Endodermal cell (in vitro differentiated cells): Measurements from ENCODE around the gene OTOGL. TPM values are rescaled to one million over a fixed set of nuclear protein-coding genes. Genes with fewer than 3 reads are reported as not detected.

ENCODE experiments used
- DNase-seq: peaks from one replicate; pipeline ENCODE4 v3.0.0-alpha.2; 2017
- H3K27ac ChIP-seq: 2 replicates; pipeline ENCODE4 v1.5.1; 2013; ENCODE audit warnings: mild to moderate bottlenecking, low read depth, low read length, moderate library complexity
- H3K27me3 ChIP-seq: 2 replicates; pipeline ENCODE4 v1.6.1; 2013; ENCODE audit warnings: mild to moderate bottlenecking, low read length, moderate library complexity; ENCODE audit not compliant: insufficient read depth, control insufficient read depth, poor library complexity, severe bottlenecking
- H3K36me3 ChIP-seq: 2 replicates; pipeline ENCODE4 v1.7.0; 2013; ENCODE audit warnings: mild to moderate bottlenecking, low read length, moderate library complexity; ENCODE audit not compliant: control insufficient read depth, insufficient read depth
- H3K4me1 ChIP-seq: one replicate; pipeline ENCODE4 v1.7.0; 2013; ENCODE audit warnings: low read length; ENCODE audit not compliant: control insufficient read depth, insufficient read depth
- H3K4me3 ChIP-seq: 2 replicates; pipeline ENCODE4 v1.5.1; 2013; ENCODE audit warnings: mild to moderate bottlenecking, low read length, moderate library complexity
- H3K9ac ChIP-seq: 2 replicates; pipeline ENCODE4 v1.6.1; 2013; ENCODE audit warnings: mild to moderate bottlenecking, low read length, moderate library complexity; ENCODE audit not compliant: poor library complexity, severe bottlenecking; ENCODE audit errors: extremely low read depth
- H3K9me3 ChIP-seq: 2 replicates; pipeline ENCODE4 v1.6.1; 2013; ENCODE audit warnings: mild to moderate bottlenecking, low read length, moderate library complexity; ENCODE audit not compliant: control insufficient read depth
- H3K27ac Mint-ChIP-seq: 2 replicates; pipeline ENCODE4 v1.8.0; 2020; ENCODE audit warnings: mixed read lengths
- H3K27me3 Mint-ChIP-seq: 2 replicates; pipeline ENCODE4 v1.8.0; 2021; ENCODE audit warnings: mild to moderate bottlenecking, mixed read lengths; ENCODE audit not compliant: insufficient read depth
- H3K36me3 Mint-ChIP-seq: 2 replicates; pipeline ENCODE4 v1.8.0; 2020; ENCODE audit warnings: low read depth, mixed read lengths
- H3K4me1 Mint-ChIP-seq: 2 replicates; pipeline ENCODE4 v1.8.0; 2020; ENCODE audit warnings: mixed read lengths
- H3K4me3 Mint-ChIP-seq: 2 replicates; pipeline ENCODE4 v1.8.0; 2020; ENCODE audit warnings: mild to moderate bottlenecking, moderate library complexity, mixed read lengths
- H3K9me3 Mint-ChIP-seq: 2 replicates; pipeline ENCODE4 v1.8.0; 2020; ENCODE audit warnings: mild to moderate bottlenecking, mixed read lengths
- WGBS, 2 experiments: methylation state at CpG; one replicate each; pipeline versions ENCODE4 v1.1.5 to v1.1.7; 2013; ENCODE audit warnings: missing lambda C conversion rate in 2 of 2, mixed read lengths in 1 of 2; ENCODE audit not compliant: insufficient coverage in 1 of 2, insufficient read length in 1 of 2; 5-methylcytosine and 5-hydroxymethylcytosine counted together
- total RNA-seq, 2 donors: library from RNA; stranded (reverse); fragmentation: NEBNext Ultra II Directional in 1 of 2; extraction: Animal tissue kit (Norgen Biotek cat#: 25700) in 1 of 2; gene quantifications; 2 replicates in 1 of 2; 3 replicates in 1 of 2; pipeline ENCODE4 v1.2.1, GENCODE V29; 2021
- TF ChIP-seq, protein P1 (sequence below): fragments of 200-600 bp; sonication (generic); conservative IDR thresholded peaks from 2 replicates; pipeline ENCODE4 v1.5.0; 2021; ENCODE audit warnings: antibody characterized with exemption, mild to moderate bottlenecking

Gene OTOGL
- total RNA-seq, 2 donors from 2014 or later = 2.4 to 11.4 TPM

DNA sequence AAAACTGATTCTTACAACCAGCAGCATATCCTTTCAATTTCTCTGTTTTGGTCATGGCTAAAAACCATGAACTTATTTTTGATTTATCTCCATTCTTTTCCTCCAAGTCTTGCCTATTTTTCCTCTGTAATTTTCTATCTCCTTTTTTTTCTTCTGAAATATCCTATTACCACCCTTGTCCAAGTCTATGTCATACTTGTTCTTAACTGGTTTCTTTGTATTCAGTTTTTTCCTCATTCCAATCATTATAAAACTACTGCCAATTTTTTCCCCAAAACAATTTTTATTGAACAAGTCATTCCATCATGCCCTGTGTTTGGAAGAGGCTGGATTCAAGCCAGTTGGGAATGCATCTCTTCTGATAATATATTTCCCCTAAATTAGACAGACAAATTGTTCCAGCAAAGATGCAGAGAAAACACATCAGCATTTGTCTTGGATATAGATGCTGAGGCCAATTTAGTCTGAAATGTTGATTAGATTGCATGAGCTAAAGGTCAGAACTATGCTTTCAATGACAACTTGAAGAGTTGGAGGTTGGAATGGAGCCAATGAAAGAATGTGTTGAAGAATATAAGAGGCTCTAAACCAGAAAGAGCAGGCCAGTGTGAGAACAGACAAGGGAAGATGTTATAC, 30.7 kb downstream of the OTOGL start:
- H3K4me3 ChIP-seq = no peak overlapping the region
- H3K27ac ChIP-seq = no peak overlapping the region
- TF ChIP-seq, protein P1, sequence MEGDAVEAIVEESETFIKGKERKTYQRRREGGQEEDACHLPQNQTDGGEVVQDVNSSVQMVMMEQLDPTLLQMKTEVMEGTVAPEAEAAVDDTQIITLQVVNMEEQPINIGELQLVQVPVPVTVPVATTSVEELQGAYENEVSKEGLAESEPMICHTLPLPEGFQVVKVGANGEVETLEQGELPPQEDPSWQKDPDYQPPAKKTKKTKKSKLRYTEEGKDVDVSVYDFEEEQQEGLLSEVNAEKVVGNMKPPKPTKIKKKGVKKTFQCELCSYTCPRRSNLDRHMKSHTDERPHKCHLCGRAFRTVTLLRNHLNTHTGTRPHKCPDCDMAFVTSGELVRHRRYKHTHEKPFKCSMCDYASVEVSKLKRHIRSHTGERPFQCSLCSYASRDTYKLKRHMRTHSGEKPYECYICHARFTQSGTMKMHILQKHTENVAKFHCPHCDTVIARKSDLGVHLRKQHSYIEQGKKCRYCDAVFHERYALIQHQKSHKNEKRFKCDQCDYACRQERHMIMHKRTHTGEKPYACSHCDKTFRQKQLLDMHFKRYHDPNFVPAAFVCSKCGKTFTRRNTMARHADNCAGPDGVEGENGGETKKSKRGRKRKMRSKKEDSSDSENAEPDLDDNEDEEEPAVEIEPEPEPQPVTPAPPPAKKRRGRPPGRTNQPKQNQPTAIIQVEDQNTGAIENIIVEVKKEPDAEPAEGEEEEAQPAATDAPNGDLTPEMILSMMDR = no peak
- H3K9ac ChIP-seq = no peak overlapping the region
- Mint-ChIP-seq H3K27ac (no peak overlapping the region), H3K27me3 (no peaks in the 10 kb centered on the region), H3K4me3 (no peak overlapping the region), H3K9me3 (peaks cover 23% of the 10 kb centered on the region), H3K36me3 (peaks cover 2% of the 10 kb centered on the region), H3K4me1 (no peaks in the 10 kb centered on the region)
- no peaks in the 10 kb centered on the region for H3K36me3 ChIP-seq
- no peak for DNase-seq
- H3K27me3 ChIP-seq = no peaks in the 10 kb centered on the region
- H3K9me3 ChIP-seq = peaks cover 4% of the 10 kb centered on the region
- no peaks in the 10 kb centered on the region for H3K4me1 ChIP-seq

DNA sequence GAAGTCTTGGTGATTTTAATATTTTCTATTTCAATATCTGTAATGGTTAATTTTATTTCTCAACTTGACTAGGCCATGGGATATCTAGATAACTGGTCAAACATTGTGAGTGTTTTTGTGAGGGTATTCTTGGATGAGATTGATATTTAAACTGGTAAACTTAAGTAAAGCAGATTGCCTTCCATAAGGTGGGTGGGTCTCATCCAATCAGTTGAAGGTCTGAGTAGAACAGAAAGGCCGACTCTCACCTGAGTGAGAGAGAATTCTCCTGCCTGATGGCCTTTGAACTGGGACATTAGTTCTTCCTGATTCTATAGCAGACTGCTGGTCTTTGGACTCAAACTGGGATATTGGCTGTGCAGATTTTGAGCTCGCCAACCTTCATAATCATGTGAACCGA, 36.3 kb downstream of the OTOGL start:
- H3K4me3 ChIP-seq = no peak overlapping the region
- no peaks in the 10 kb centered on the region for H3K27me3 Mint-ChIP-seq
- peaks cover 9% of the 10 kb centered on the region for H3K4me1 Mint-ChIP-seq
- no peak overlapping the region for H3K27ac ChIP-seq
- H3K27me3 ChIP-seq = no peaks in the 10 kb centered on the region
- H3K36me3 Mint-ChIP-seq = no peaks in the 10 kb centered on the region
- no peaks in the 10 kb centered on the region for H3K4me1 ChIP-seq
- no peaks in the 10 kb centered on the region for H3K9me3 Mint-ChIP-seq
- no peak overlapping the region for H3K27ac Mint-ChIP-seq
- TF ChIP-seq, protein P1 = no peak
- H3K9ac ChIP-seq = no peak overlapping the region
- H3K4me3 Mint-ChIP-seq = no peak overlapping the region
- DNase-seq = no peak
- no peaks in the 10 kb centered on the region for H3K36me3 ChIP-seq
- no peaks in the 10 kb centered on the region for H3K9me3 ChIP-seq
- whole genome bisulfite sequencing, 2 experiments = 96 to 100% methylated on average over 1 to 3 of the region's 3 CpGs

DNA sequence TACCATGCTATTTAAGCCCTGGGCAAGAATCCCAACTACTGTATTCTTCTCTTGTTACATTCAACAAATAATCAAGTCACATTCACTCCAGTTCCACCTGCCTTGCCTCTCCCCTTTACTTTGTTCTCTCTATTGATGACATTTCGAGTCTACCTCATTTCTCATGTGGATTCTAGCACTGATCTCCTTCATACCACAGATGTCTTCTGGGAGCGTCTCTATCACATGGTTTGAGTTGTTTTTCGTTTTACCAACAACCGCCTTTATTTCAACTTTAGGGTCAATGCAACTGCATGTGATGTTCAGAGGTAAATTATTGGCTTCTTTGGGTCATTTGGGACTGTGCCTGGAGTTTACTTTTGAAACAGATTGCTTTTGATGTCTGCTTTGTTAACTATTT, 40.7 kb downstream of the OTOGL start:
- Mint-ChIP-seq H3K36me3 (no peaks in the 10 kb centered on the region), H3K9me3 (no peaks in the 10 kb centered on the region), H3K27me3 (no peaks in the 10 kb centered on the region), H3K4me3 (no peak overlapping the region), H3K27ac (no peak overlapping the region), H3K4me1 (peaks cover 19% of the 10 kb centered on the region)
- TF ChIP-seq, protein P1 = no peak
- Histone ChIP-seq H3K4me1 (no peaks in the 10 kb centered on the region), H3K9ac (no peak overlapping the region), H3K27me3 (no peaks in the 10 kb centered on the region), H3K27ac (no peak overlapping the region), H3K36me3 (no peaks in the 10 kb centered on the region), H3K9me3 (no peaks in the 10 kb centered on the region), H3K4me3 (no peak overlapping the region)
- 93 to 100% methylated on average over 1 to 4 of the region's 4 CpGs for WGBS, 2 experiments
- no peak for DNase-seq
